ENCODE results near the gene OTP.

OTP gene

GRCh38 chr5:77637998-77638762 is at the start of gene OTP:
OTP (minus strand) TSS chr5:77638713; CDS start chr5:77638549, 164 bp downstream.
- DNase-seq (ENCODE audit: low read depth, low spot score): no peak

- no peak for DNase-seq (ENCODE audit: low read depth, low spot score)
Measured at GRCh38 chr5:77683171-77683732, 44.7 kb upstream of the OTP start.

- no peak for DNase-seq (ENCODE audit: low read depth, low spot score)
Measured at GRCh38 chr5:77670526-77670925, 32.0 kb upstream of the OTP start.

- DNase-seq (ENCODE audit: low read depth, low spot score): no peak
Measured at GRCh38 chr5:77669677-77670076, 31.2 kb upstream of the OTP start.

- no peak for DNase-seq (ENCODE audit: low read depth, low spot score)
Measured at GRCh38 chr5:77663090-77663863, 24.8 kb upstream of the OTP start.

- DNase-seq (ENCODE audit: low read depth, low spot score): no peak
Measured at GRCh38 chr5:77662635-77663034, 24.1 kb upstream of the OTP start.

- DNase-seq (ENCODE audit: low read depth, low spot score): no peak
Measured at GRCh38 chr5:77658662-77659061, 20.1 kb upstream of the OTP start.

- DNase-seq (ENCODE audit: low read depth, low spot score): no peak
Measured at GRCh38 chr5:77651343-77651742, 12.8 kb upstream of the OTP start.

- DNase-seq (ENCODE audit: low read depth, low spot score): no peak
Measured at GRCh38 chr5:77650686-77651085, 12.2 kb upstream of the OTP start.

GRCh38 chr5:77649776-77650175 is 11.3 kb upstream of the OTP start:
- no peak for DNase-seq (ENCODE audit: low read depth, low spot score)

- DNase-seq (ENCODE audit: low read depth, low spot score): no peak
Measured at GRCh38 chr5:77645995-77646639, 7.6 kb upstream of the OTP start.

GRCh38 chr5:77645158-77645994 is 6.9 kb upstream of the OTP start:
- no peak for DNase-seq (ENCODE audit: low read depth, low spot score)

- DNase-seq (ENCODE audit: low read depth, low spot score): no peak
Measured at GRCh38 chr5:77644371-77645157, 6.1 kb upstream of the OTP start.

GRCh38 chr5:77643654-77644370 is 5.3 kb upstream of the OTP start:
- DNase-seq (ENCODE audit: low read depth, low spot score): no peak

GRCh38 chr5:77642738-77643653 is 4.5 kb upstream of the OTP start:
- DNase-seq (ENCODE audit: low read depth, low spot score): no peak

- no peak for DNase-seq (ENCODE audit: low read depth, low spot score)
Measured at GRCh38 chr5:77641963-77642737, 3.6 kb upstream of the OTP start.

GRCh38 chr5:77641397-77641943 is 3.0 kb upstream of the OTP start:
- DNase-seq (ENCODE audit: low read depth, low spot score): no peak
